ENCODE measurements around the gene ATAD3C. TPM values are rescaled to one million over a fixed set of nuclear protein-coding genes. Genes with fewer than 3 reads are reported as not detected.

Gene ATAD3C
- polyA plus RNA-seq, 3 donors: not detected

DNA sequence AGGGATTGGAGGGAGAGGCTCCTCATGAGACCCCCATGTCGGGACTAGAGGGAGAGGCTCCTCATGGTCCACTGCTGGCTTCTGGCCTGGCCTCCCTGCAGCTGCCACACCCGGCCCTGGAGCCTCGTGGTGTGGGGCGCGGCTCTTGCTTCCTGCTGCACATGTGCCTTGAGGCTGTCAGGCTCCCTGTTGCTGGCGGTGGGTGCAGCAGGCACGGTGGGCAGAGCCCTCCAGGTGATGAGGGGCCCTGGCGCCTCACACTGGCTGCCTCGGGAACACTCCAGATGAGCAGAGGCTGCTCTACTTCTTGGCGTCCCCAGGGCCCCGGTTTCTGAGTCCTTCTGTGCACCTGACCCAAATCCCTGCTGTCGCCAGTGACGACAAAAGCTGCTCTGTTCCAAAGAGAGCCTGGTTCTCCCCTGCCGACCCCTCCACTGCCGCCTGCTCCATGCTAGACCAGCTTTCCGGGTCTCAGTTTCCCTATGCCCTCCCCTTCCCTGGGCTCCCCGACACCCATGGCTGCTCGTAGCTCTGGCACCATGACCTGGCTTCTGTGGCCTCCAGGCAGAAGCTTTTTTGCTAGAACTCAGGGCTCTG, 12.3 kb downstream of the ATAD3C start:
- Histone ChIP-seq H3K9ac (ENCODE audit: insufficient read depth, low read length, poor library complexity, severe bottlenecking) (no peak overlapping the region), H4K20me1 (ENCODE audit: insufficient read depth, low read length) (no peaks in the 10 kb centered on the region), H3K4me2 (replicated peaks; ENCODE audit: extremely low read depth, low read length, poor library complexity, severe bottlenecking) (no peak overlapping the region), H3K27ac (ENCODE audit: low read depth in 1 of 2, low read length in 2 of 2) (no peak overlapping the region), H3K4me3 (replicated peaks in 1 of 3; ENCODE audit: low read depth in 2 of 3, low read length in 3 of 3) (no peak overlapping the region), H3K79me2 (ENCODE audit: insufficient read depth, low read length) (no peaks in the 10 kb centered on the region), H3K36me3 (replicated peaks in 1 of 2; ENCODE audit: control insufficient read depth in 1 of 2, insufficient read depth in 2 of 2, low read length in 2 of 2) (no peaks in the 10 kb centered on the region), H3K4me1 (ENCODE audit: control insufficient read depth in 1 of 2, insufficient read depth in 2 of 2, low read length in 2 of 2) (no peaks in the 10 kb centered on the region), H3K27me3 (ENCODE audit: control insufficient read depth in 2 of 2, insufficient read depth in 2 of 2, low read length in 2 of 2) (peaks cover 0 to 6% of the 10 kb centered on the region in 2 donors), H3K9me3 (replicated peaks in 1 of 2; ENCODE audit: control insufficient read depth in 1 of 2, insufficient read depth in 1 of 2, low read length in 2 of 2) (no peaks in the 10 kb centered on the region), H2AFZ (ENCODE audit: insufficient read depth, low read depth, low read length, poor library complexity, severe bottlenecking) (no peak overlapping the region)
- no peaks in the 10 kb centered on the region for H3K36me3 Mint-ChIP-seq
- peaks cover 0 to 6% (median 0%) of the 10 kb centered on the region in 7 donors for H3K9me3 Mint-ChIP-seq
- H3K27me3 Mint-ChIP-seq (ENCODE audit: low read depth in 3 of 3): peaks cover 6 to 27% (median 16%) of the 10 kb centered on the region in 3 donors
- no peaks in the 10 kb centered on the region for H3K4me1 Mint-ChIP-seq
- DNase-seq: no peak
- 75% methylated on average over 16 of the region's 18 CpGs for WGBS (ENCODE audit: insufficient coverage)
- TF ChIP-seq, protein P1, sequence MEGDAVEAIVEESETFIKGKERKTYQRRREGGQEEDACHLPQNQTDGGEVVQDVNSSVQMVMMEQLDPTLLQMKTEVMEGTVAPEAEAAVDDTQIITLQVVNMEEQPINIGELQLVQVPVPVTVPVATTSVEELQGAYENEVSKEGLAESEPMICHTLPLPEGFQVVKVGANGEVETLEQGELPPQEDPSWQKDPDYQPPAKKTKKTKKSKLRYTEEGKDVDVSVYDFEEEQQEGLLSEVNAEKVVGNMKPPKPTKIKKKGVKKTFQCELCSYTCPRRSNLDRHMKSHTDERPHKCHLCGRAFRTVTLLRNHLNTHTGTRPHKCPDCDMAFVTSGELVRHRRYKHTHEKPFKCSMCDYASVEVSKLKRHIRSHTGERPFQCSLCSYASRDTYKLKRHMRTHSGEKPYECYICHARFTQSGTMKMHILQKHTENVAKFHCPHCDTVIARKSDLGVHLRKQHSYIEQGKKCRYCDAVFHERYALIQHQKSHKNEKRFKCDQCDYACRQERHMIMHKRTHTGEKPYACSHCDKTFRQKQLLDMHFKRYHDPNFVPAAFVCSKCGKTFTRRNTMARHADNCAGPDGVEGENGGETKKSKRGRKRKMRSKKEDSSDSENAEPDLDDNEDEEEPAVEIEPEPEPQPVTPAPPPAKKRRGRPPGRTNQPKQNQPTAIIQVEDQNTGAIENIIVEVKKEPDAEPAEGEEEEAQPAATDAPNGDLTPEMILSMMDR (IDR thresholded peaks at IDR 0.05): no peak
- intact Hi-C loops (cut with micrococcal nuclease): no loop called here
- H3K27ac Mint-ChIP-seq: no peak overlapping the region
- no peak overlapping the region for H3K4me3 Mint-ChIP-seq

DNA sequence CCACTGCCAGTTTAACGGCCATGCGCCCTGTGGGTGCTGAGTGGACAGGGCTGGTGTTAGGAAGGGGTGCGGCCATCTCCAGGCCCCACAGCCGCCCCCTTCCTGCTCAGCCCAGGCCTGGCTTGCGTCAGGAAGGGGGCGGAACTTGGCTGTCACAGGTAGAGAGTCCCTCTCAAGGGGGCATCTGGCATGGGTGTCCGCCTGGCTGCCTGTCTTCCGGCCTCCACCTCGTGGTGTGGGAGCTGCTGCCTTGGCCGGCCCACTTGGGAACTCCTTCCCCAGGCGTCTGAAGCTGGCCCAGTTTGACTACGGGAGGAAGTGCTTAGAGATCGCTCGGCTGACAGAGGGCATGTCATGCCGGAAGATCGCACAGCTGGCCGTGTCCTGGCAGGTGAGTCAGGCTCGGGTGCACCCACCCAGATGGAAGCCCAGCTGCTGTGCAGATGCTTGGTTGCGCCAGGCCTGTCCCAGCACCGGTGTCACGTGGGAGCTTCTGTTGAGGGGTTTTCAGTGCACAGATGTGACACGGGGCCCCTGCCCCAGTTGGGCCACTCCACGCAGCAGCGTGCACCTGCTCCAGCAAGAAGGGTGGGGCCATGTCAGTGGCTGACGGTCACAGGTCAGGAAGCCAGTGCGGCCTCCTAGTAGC, 13.0 kb downstream of the ATAD3C start:
- no peaks in the 10 kb centered on the region for H3K9me3 ChIP-seq (replicated peaks in 1 of 2; ENCODE audit: control insufficient read depth in 1 of 2, insufficient read depth in 1 of 2, low read length in 2 of 2)
- H3K4me3 ChIP-seq (replicated peaks in 1 of 3; ENCODE audit: low read depth in 2 of 3, low read length in 3 of 3): no peak overlapping the region
- no peak overlapping the region for H3K4me2 ChIP-seq (replicated peaks; ENCODE audit: extremely low read depth, low read length, poor library complexity, severe bottlenecking)
- peaks cover 6 to 29% (median 16%) of the 10 kb centered on the region in 3 donors for H3K27me3 Mint-ChIP-seq (ENCODE audit: low read depth in 3 of 3)
- no peaks in the 10 kb centered on the region for H4K20me1 ChIP-seq (ENCODE audit: insufficient read depth, low read length)
- H3K9me3 Mint-ChIP-seq: peaks cover 0 to 8% (median 0%) of the 10 kb centered on the region in 7 donors
- DNase-seq: no peak
- H3K36me3 Mint-ChIP-seq: no peaks in the 10 kb centered on the region
- no peak overlapping the region for H3K27ac ChIP-seq (ENCODE audit: low read depth in 1 of 2, low read length in 2 of 2)
- intact Hi-C loops (cut with micrococcal nuclease): no loop called here
- peak overlapping the region; percentile 48 to 51 for H3K4me3 Mint-ChIP-seq
- no peaks in the 10 kb centered on the region for H3K79me2 ChIP-seq (ENCODE audit: insufficient read depth, low read length)
- H3K9ac ChIP-seq (ENCODE audit: insufficient read depth, low read length, poor library complexity, severe bottlenecking): no peak overlapping the region
- no peak overlapping the region for H2AFZ ChIP-seq (ENCODE audit: insufficient read depth, low read depth, low read length, poor library complexity, severe bottlenecking)
- no peaks in the 10 kb centered on the region for H3K36me3 ChIP-seq (replicated peaks in 1 of 2; ENCODE audit: control insufficient read depth in 1 of 2, insufficient read depth in 2 of 2, low read length in 2 of 2)
- peak overlapping the region in 1 of 7 donors; percentile 46 for H3K27ac Mint-ChIP-seq
- 73% methylated on average over 26 of the region's 26 CpGs for WGBS (ENCODE audit: insufficient coverage)
- peaks cover 0 to 6% of the 10 kb centered on the region in 2 donors for H3K27me3 ChIP-seq (ENCODE audit: control insufficient read depth in 2 of 2, insufficient read depth in 2 of 2, low read length in 2 of 2)
- TF ChIP-seq, protein P1 (IDR thresholded peaks at IDR 0.05): no peak
- no peaks in the 10 kb centered on the region for H3K4me1 ChIP-seq (ENCODE audit: control insufficient read depth in 1 of 2, insufficient read depth in 2 of 2, low read length in 2 of 2)
- H3K4me1 Mint-ChIP-seq: no peaks in the 10 kb centered on the region
